Upper lobe of right lung (tissue), 1 donor: ENCODE measurements around the gene LRRC8E. TPM values are rescaled to one million over a fixed set of nuclear protein-coding genes. Genes with fewer than 3 reads are reported as not detected.

Source experiments
- ATAC-seq: fragments of 200-7000 bp; cut with Tn5 transposase; one replicate; pipeline ENCODE4 v1.9.1; 2020; ENCODE audit warnings: mild to moderate bottlenecking, moderate library complexity
- DNase-seq: peaks from one replicate; pipeline ENCODE4 v3.0.0-alpha.2; 2020
- H3K27ac ChIP-seq: fragments of 200-600 bp; one replicate; pipeline ENCODE4 v1.8.0; 2022
- H3K27me3 ChIP-seq: fragments of 200-600 bp; one replicate; pipeline ENCODE4 v1.8.0; 2022; ENCODE audit warnings: mild to moderate bottlenecking
- H3K36me3 ChIP-seq: fragments of 200-600 bp; one replicate; pipeline ENCODE4 v1.8.0; 2022
- H3K4me1 ChIP-seq: fragments of 200-600 bp; one replicate; pipeline ENCODE4 v1.8.0; 2022
- H3K4me3 ChIP-seq: fragments of 200-600 bp; one replicate; pipeline ENCODE4 v1.8.0; 2022; ENCODE audit warnings: mild to moderate bottlenecking
- H3K9me3 ChIP-seq: fragments of 200-600 bp; one replicate; pipeline ENCODE4 v1.8.0; 2022
- CTCF ChIP-seq: fragments of 200-600 bp; IDR thresholded peaks from one replicate; pipeline ENCODE4 v1.8.0; 2022; ENCODE audit warnings: antibody characterized with exemption
- intact Hi-C: fragments of 100-400 bp; cut with DNase I; formaldehyde crosslinking; loops from one replicate; pipeline ENCODE4 v1.11.0; 2022
- total RNA-seq: library from RNA; stranded (reverse); fragmentation: NEBNext Ultra II Directional; extraction: Animal tissue kit (Norgen Biotek cat#: 25700); gene quantifications from one replicate; pipeline ENCODE4 v1.2.1, GENCODE V29; 2021
- donor health status: DM: no; HTN: yes; CAD: no; lungs with severe emphysema.

Gene LRRC8E
- total RNA-seq, 1 donor from 2014 or later = 11.0 TPM

- Histone ChIP-seq H3K36me3 (peaks cover 14% of the 10 kb centered on the region), H3K27me3 (no peaks in the 10 kb centered on the region), H3K4me3 (peak overlapping the region; percentile 40), H3K9me3 (no peaks in the 10 kb centered on the region), H3K27ac (no peak overlapping the region), H3K4me1 (peaks cover 28% of the 10 kb centered on the region)
- TF ChIP-seq CTCF = peak; percentile 80
- intact Hi-C loops = no loop called here
- ATAC-seq = no peak
- peak; percentile 85 for DNase-seq
Observed at GRCh38 chr19:7925171-7925851, 37.0 kb downstream of the LRRC8E start.

DNA sequence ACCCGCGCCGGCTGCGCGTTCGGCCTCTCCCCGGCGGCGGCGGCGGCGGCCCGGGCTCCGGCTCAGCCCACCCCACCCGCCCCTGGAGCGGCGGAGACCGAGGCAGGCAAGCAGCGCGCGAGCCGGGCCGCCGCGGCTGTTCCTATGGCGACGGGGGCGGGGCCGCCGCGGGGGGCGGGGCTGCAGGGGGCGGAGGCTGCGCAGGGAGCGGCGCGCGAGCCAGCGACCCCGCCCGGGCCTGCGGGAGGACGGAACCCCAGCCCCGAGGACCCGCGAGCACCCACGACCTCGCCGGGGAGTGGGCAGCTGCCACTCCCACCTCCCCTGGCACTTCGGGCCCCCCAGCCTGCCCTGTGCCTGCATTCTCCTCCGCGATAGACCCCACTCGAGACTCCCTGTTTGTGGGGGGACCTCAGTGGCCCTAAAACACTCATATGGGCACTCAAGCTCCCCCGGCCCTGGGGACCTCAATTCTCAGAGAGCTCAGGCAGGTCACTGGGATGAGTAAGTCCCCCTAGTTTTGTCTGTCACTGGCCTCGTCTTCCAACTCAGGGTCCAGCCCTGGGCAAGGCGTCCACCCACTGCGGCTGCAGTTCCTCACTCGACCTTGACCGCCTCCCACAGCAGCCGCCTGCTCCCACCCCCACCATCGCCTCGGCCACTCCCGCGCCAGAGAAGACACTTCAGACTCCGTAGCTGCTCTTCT lies 37.9 kb downstream of the LRRC8E start, which contains the start of gene CTXN1:
TSS of gene CTXN1 (minus strand) at position 115 of the 706 bp plus-strand sequence. CDS start 597 bp downstream, outside the sequence.
- intact Hi-C loops = no loop called here
- ATAC-seq (peak; percentile 67), DNase-seq (peak; percentile 83)
- no peaks in the 10 kb centered on the region for H3K27me3 ChIP-seq
- H3K4me3 ChIP-seq = peak within 1 kb of the TSS; percentile 46
- H3K9me3 ChIP-seq = no peaks in the 10 kb centered on the region
- no peak within 1 kb of the TSS for H3K27ac ChIP-seq
- peaks cover 23% of the 10 kb centered on the region for H3K36me3 ChIP-seq
- H3K4me1 ChIP-seq = peaks cover 28% of the 10 kb centered on the region
- TF ChIP-seq CTCF = no peak

DNA sequence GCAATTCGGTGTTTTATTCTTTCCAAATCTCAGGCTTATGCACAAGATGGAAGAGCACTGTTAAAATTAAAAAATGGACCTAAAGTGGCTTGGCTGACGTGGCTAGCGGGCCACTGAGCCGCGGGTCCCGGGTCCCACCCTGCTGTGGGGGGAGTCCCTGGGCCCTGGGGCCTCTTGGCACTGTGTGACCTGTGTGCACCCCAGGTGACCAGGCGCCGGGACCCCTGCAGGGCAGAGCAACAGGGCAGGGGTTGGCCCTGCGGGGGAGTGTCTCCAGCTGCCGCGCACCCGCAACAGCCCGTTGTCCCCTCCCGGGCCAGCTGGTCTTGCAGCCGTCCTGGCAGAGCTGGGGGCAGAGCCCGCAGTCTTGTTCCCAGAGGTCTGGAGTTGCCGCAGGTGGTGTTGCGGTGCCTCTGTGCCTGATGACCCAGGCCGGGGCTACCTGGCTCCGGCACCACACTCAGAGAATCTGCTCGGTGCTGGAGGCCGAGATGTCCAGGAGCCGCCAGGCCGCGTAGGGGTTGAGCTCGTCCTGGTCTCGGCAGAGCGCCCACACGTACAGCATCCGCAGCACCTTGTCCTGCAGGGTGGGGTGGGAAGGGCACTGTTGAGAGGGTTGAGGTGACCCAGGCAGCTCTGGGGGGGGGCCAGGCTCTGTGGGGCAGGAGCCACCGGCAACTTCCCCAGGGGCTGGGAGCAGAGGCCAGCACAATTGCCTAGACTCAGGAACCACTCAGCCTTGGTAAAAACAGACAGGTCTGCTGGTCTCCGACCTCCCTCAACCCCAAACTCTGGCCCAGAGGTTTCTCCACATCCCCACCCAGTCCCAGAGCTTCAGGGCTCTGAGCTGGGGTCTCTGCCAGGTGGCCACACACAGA lies 38.7 kb downstream of the LRRC8E start:
- intact Hi-C loops = no loop called here
- Histone ChIP-seq H3K4me3 (no peak overlapping the region), H3K4me1 (peaks cover 21% of the 10 kb centered on the region), H3K9me3 (no peaks in the 10 kb centered on the region), H3K27ac (no peak overlapping the region), H3K36me3 (peaks cover 29% of the 10 kb centered on the region), H3K27me3 (no peaks in the 10 kb centered on the region)
- no peak for DNase-seq
- ATAC-seq = no peak
- no peak for TF ChIP-seq CTCF

DNA sequence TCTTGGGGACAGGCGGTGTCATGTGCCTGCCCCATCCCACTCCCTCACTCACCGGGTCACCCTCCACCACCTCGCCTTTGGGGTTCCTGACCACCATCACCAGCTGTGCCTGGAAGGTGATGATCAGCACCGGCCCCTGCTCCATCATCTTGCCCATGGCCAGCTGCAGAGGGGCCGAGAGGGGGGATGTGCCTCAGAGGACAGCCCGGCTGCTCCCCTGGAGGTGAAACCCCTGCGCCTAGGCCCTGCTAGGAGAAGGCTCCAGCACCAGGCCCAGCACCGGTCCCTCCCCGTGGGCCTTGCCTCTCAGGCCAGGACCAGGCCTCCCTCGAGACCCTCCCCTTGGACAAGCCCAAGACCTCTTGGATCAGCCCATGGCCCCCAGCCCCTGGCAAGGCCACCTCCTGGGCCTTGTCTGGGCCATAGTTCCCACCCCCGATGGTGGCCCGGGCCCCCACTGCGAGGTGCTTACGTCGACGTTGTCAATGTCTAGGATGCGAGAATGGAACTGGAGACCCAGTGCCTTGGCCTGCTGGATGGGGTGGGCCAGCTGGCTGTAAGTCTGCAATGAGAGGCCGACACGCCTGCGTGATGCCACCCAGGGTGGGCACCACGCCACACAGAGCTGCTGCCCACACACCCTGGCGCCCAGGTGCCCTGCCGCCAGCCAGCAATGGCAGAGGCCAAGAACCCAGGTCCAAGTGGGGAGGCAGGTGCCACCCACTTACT lies 39.5 kb downstream of the LRRC8E start:
- intact Hi-C loops = no loop called here
- Histone ChIP-seq H3K27ac (peak overlapping the region; percentile 24), H3K4me3 (no peak overlapping the region), H3K9me3 (no peaks in the 10 kb centered on the region), H3K27me3 (no peaks in the 10 kb centered on the region), H3K4me1 (peaks cover 16% of the 10 kb centered on the region), H3K36me3 (peaks cover 29% of the 10 kb centered on the region)
- DNase-seq = no peak
- no peak for ATAC-seq
- TF ChIP-seq CTCF = no peak

DNA sequence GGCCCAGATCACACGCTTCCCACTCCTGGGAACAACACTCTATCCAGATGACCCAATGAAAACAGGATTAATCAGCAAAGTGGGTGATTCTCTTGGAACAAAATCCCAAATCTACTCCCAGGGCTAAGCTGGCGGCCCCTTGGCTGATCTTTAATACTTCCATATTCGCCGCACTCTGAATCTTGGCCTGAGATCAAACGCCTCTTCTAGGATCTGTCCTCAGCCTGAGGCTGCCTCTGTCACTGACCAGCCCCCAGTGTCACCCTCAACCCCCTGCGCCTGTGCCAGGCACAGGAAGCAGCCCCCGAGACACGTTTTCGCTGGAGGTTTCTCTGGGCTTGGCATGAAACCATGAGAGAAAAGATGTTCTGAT lies 40.0 kb downstream of the LRRC8E start:
- no peaks in the 10 kb centered on the region for H3K27me3 ChIP-seq
- peak overlapping the region; percentile 24 for H3K27ac ChIP-seq
- intact Hi-C loops = no loop called here
- H3K36me3 ChIP-seq = peaks cover 32% of the 10 kb centered on the region
- ATAC-seq (no peak), DNase-seq (no peak)
- peaks cover 16% of the 10 kb centered on the region for H3K4me1 ChIP-seq
- no peaks in the 10 kb centered on the region for H3K9me3 ChIP-seq
- H3K4me3 ChIP-seq = no peak overlapping the region
- TF ChIP-seq CTCF = no peak
